H1 (cell line): ENCODE data around the gene URGCP. TPM values are rescaled to one million over a fixed set of nuclear protein-coding genes. Genes with fewer than 3 reads are reported as not detected.

Experiments
- BACH1 ChIP-seq: IDR thresholded peaks from 2 replicates; pipeline ENCODE4 v1.6.1; 2012; ENCODE audit warnings: low read length, improper control_type of control experiment
- CBX8 ChIP-seq: fragments of 300-800, 300-1000 bp; sonication (generic); IDR thresholded peaks from 2 replicates; pipeline ENCODE4 v1.7.1; 2016; ENCODE audit warnings: low read depth, low read length, borderline replicate concordance
- CHD7 ChIP-seq: fragments of 300-600 bp; sonication (generic); IDR thresholded peaks from 2 replicates; pipeline ENCODE4 v1.7.1; 2012; ENCODE audit warnings: low read length, moderate library complexity, mild to moderate bottlenecking, inconsistent platforms; ENCODE audit not compliant: insufficient replicate concordance
- KDM4A ChIP-seq: IDR thresholded peaks from one replicate; pipeline ENCODE4 v1.7.1; 2012; ENCODE audit warnings: low read depth, mild to moderate bottlenecking, moderate library complexity, low read length, inconsistent platforms; ENCODE audit not compliant: severe bottlenecking
- RFX5 ChIP-seq: IDR thresholded peaks from 2 replicates; pipeline ENCODE4 v1.6.1; 2011; ENCODE audit warnings: low read depth, low read length, improper control_type of control experiment, borderline replicate concordance
- TAF7 ChIP-seq: optimal IDR thresholded peaks from 2 replicates; pipeline ENCODE3; 2011; ENCODE audit warnings: low read depth, mild to moderate bottlenecking, inconsistent platforms, low read length, moderate library complexity, borderline replicate concordance
- YY1 ChIP-seq: IDR thresholded peaks from 2 replicates; pipeline ENCODE4 v1.6.1; 2011; ENCODE audit warnings: low read depth, mild to moderate bottlenecking, low read length
- polyA plus RNA-seq, 7 experiments: library from polyadenylated mRNA; depleted of rRNA in 3 of 7; stranded (reverse) in 5 of 7; unstranded in 2 of 7; fragments of >200 nt in 5 of 7; fragments of 200-250 nt in 2 of 7; gene quantifications; 1 replicate in 5 of 7; 2 replicates in 1 of 7; 4 replicates in 1 of 7; pipeline versions ENCODE4 v1.2.1 to v1.2.3, GENCODE V29; 2011 to 2013; ENCODE audit warnings: missing spikeins in 2 of 7, mixed read lengths in 2 of 7
- total RNA-seq: library from RNA; stranded (reverse); fragmentation: NEBNext Ultra II Directional; extraction: Animal tissue kit (Norgen Biotek cat#: 25700); gene quantifications from 2 replicates; pipeline ENCODE4 v1.2.1, GENCODE V29; 2021

URGCP gene
- total and polyA plus RNA-seq, 2 of the 8 experiments (the other 6 are each of a cell fraction or from before 2014, with no cell fraction given), result 9.0 to 18.7 TPM

GRCh38 chr7:43938892-43939482 lies 32.6 kb upstream of the URGCP start (continued):
- no peak for TF ChIP-seq TAF7
- no peak for TF ChIP-seq CHD7
- TF ChIP-seq BACH1, result no peak
- TF ChIP-seq KDM4A, result no peak
- TF ChIP-seq CBX8, result no peak
- TF ChIP-seq YY1, result no peak
- no peak for TF ChIP-seq RFX5
